Endothelial cell of umbilical vein (primary cell): ENCODE measurements around the gene C17orf114.

Source experiments
- BruUV-seq: library from RNA; stranded (reverse); fragments of 400-500 nt; replicated peaks from 2 replicates; lab custom pipeline; 2021; lab: Mats Ljungman, UMichigan
- CTCF ChIA-PET: fragments of 300-600, 350-600 bp; sonication (Branson Sonifier 250); formaldehyde crosslinking; loops from one replicate; lab custom pipeline; 2021; ENCODE audit warnings: antibody characterized with exemption, inconsistent platforms; lab: Charles Lee
- POLR2A ChIA-PET: fragments of 300-600, 350-600 bp; sonication (Branson Sonifier 250); formaldehyde crosslinking; loops from one replicate; lab custom pipeline; 2021; ENCODE audit warnings: antibody characterized with exemption, inconsistent platforms; lab: Charles Lee
- DNase-seq: peaks from one replicate; pipeline ENCODE4 v3.0.0-alpha.2; 2011; ENCODE audit warnings: low read depth, low spot score
- FAIRE-seq: peaks from 2 replicates; lab custom pipeline; 2011; peaks lifted over from hg19 to GRCh38; lab: Jason Lieb, UNC
- H2AFZ ChIP-seq: 2 replicates; pipeline ENCODE4 v1.6.0; 2012; ENCODE audit warnings: low read depth, low read length, control low read depth, inconsistent platforms
- H3K27ac ChIP-seq: 2 replicates; pipeline ENCODE4 v1.5.1; 2011; ENCODE audit warnings: low read depth, mild to moderate bottlenecking, control low read depth, low read length, moderate library complexity; ENCODE audit not compliant: insufficient read depth
- H3K27me3 ChIP-seq, 2 experiments: 2 replicates each; pipeline versions ENCODE4 v1.6.0 to v1.6.1; 2011; ENCODE audit warnings: low read length in 2 of 2, mixed read lengths in 1 of 2; ENCODE audit not compliant: control insufficient read depth in 2 of 2, insufficient read depth in 2 of 2
- H3K36me3 ChIP-seq, 2 experiments: 2 replicates in 1 of 2; 3 replicates in 1 of 2; pipeline ENCODE4 v1.5.1; 2011; ENCODE audit warnings: low read length in 2 of 2, mild to moderate bottlenecking in 1 of 2, moderate library complexity in 1 of 2; ENCODE audit not compliant: control insufficient read depth in 2 of 2, insufficient read depth in 2 of 2; ENCODE audit errors: extremely low read depth in 1 of 2
- H3K4me1 ChIP-seq: 3 replicates; pipeline ENCODE4 v1.5.1; 2011; ENCODE audit warnings: mild to moderate bottlenecking, low read length; ENCODE audit not compliant: control insufficient read depth, insufficient read depth; ENCODE audit errors: extremely low read depth
- H3K4me2 ChIP-seq: 2 replicates; pipeline ENCODE4 v1.6.1; 2011; ENCODE audit warnings: low read length, control low read depth, mixed read lengths; ENCODE audit not compliant: insufficient read depth
- H3K4me3 ChIP-seq, 3 experiments: fragments of 200-600 bp in 1 of 3; sonication (generic), shearing (Covaris generic) in 1 of 3; replicated peaks in 1 of 3; 2 replicates each; pipeline ENCODE4 v1.5.1; 2011 to 2016; ENCODE audit warnings: control low read depth in 3 of 3, low read length in 3 of 3, mild to moderate bottlenecking in 2 of 3, inconsistent platforms in 1 of 3, low read depth in 1 of 3, moderate library complexity in 1 of 3; ENCODE audit not compliant: insufficient read depth in 1 of 3
- H3K79me2 ChIP-seq: 2 replicates; pipeline ENCODE4 v1.6.0; 2012; ENCODE audit warnings: low read length, inconsistent platforms; ENCODE audit not compliant: control insufficient read depth, insufficient read depth
- H3K9ac ChIP-seq: replicated peaks from 2 replicates; pipeline ENCODE3; 2011; ENCODE audit warnings: low read length, control low read depth; ENCODE audit not compliant: insufficient read depth; ENCODE audit errors: extremely low read depth
- H3K9me1 ChIP-seq: replicated peaks from 3 replicates; pipeline ENCODE4 v1.6.0; 2011; ENCODE audit warnings: mild to moderate bottlenecking, low read length; ENCODE audit not compliant: control insufficient read depth, insufficient read depth; ENCODE audit errors: extremely low read depth
- H3K9me3 ChIP-seq: replicated peaks from 2 replicates; pipeline ENCODE4 v1.5.1; 2012; ENCODE audit warnings: low read length, inconsistent platforms; ENCODE audit not compliant: control insufficient read depth, insufficient read depth
- H4K20me1 ChIP-seq: replicated peaks from 2 replicates; pipeline ENCODE3; 2011; ENCODE audit warnings: mild to moderate bottlenecking, low read length; ENCODE audit not compliant: control insufficient read depth, insufficient read depth; ENCODE audit errors: extremely low read depth
- CTCF ChIP-seq, 2 donors: IDR thresholded peaks; 1 replicate in 1 of 2; 2 replicates in 1 of 2; pipeline ENCODE4 v1.5.1; 2011; ENCODE audit warnings: low read length in 2 of 2, mild to moderate bottlenecking in 2 of 2, moderate library complexity in 2 of 2, control low read depth in 1 of 2, inconsistent platforms in 1 of 2, low read depth in 1 of 2; ENCODE audit not compliant: insufficient read depth in 1 of 2; ENCODE audit errors: extremely low read depth in 1 of 2
- EZH2 ChIP-seq: IDR thresholded peaks from 2 replicates; pipeline ENCODE4 v1.6.1; 2012; ENCODE audit warnings: borderline replicate concordance, low read depth, mild to moderate bottlenecking, moderate library complexity, low read length, inconsistent platforms; ENCODE audit not compliant: severe bottlenecking
- FOS ChIP-seq: IDR thresholded peaks from 2 replicates; pipeline ENCODE4 v1.6.1; 2011; ENCODE audit warnings: mild to moderate bottlenecking, low read length, moderate library complexity, borderline replicate concordance; ENCODE audit not compliant: insufficient read depth
- GATA2 ChIP-seq: IDR thresholded peaks from 2 replicates; pipeline ENCODE4 v1.7.0; 2011; ENCODE audit warnings: low read depth, mild to moderate bottlenecking, moderate library complexity, mixed read lengths, low read length; ENCODE audit not compliant: insufficient read length, insufficient read depth
- JUN ChIP-seq: IDR thresholded peaks from 2 replicates; pipeline ENCODE4 v1.6.1; 2011; ENCODE audit warnings: borderline replicate concordance, low read depth; ENCODE audit not compliant: insufficient read length, insufficient read depth
- MAX ChIP-seq: IDR thresholded peaks from 2 replicates; pipeline ENCODE4 v1.6.1; 2011; ENCODE audit not compliant: insufficient read depth, insufficient read length
- MYC ChIP-seq: IDR thresholded peaks from one replicate; pipeline ENCODE4 v1.6.1; 2011; ENCODE audit warnings: mild to moderate bottlenecking, low read depth, low read length
- POLR2A ChIP-seq: IDR thresholded peaks from 2 replicates; pipeline ENCODE4 v1.6.1; 2012; ENCODE audit warnings: low read depth, mild to moderate bottlenecking, control low read depth, low read length
- POLR2AphosphoS5 ChIP-seq: IDR thresholded peaks from 2 replicates; pipeline ENCODE4 v1.6.1; 2012; ENCODE audit warnings: low read depth, mild to moderate bottlenecking, control low read depth, low read length, moderate library complexity; ENCODE audit not compliant: insufficient read depth
- dilution Hi-C: fragments of 300-500 bp; cut with MboI; formaldehyde crosslinking; loops from one replicate; pipeline ENCODE4 v1.15.0; 2019; ENCODE audit warnings: low sequenced_read_pairs; ENCODE audit not compliant: extremely low pct_ligation_motif_present
- intact Hi-C: fragments of 100-400 bp; cut with micrococcal nuclease; formaldehyde crosslinking; loops from one replicate; pipeline ENCODE4 v1.10.0; 2022

Gene C17orf114

GRCh38 chr17:4839965-4840892 lies 38.1 kb upstream of the C17orf114 start:
- dilution Hi-C loops (no loop called here), intact Hi-C loops (no loop called here)
- peaks cover 0 to 7% of the 10 kb centered on the region in 2 experiments for H3K36me3 ChIP-seq
- H3K27me3 ChIP-seq: no peaks in the 10 kb centered on the region
- FAIRE-seq (no peak), DNase-seq (no peak)
- POLR2A ChIA-PET: no interaction called here
- CTCF ChIA-PET: interaction anchor here (1.0 to 1.7 kb wide), 4 partner anchors 10 to 33 kb away, joined by 3 to 7 read pairs (median 4); no protein-coding TSS in a partner anchor
- H2AFZ ChIP-seq: no peak overlapping the region
- H3K79me2 ChIP-seq: peaks cover 62% of the 10 kb centered on the region
- H3K27ac ChIP-seq: no peak overlapping the region
- BruUV-seq: no TSS peak
- H3K4me1 ChIP-seq: peaks cover 3% of the 10 kb centered on the region
- no peaks in the 10 kb centered on the region for H4K20me1 ChIP-seq
- H3K4me3 ChIP-seq: no peak overlapping the region
- TF ChIP-seq MYC: no peak
- no peak for TF ChIP-seq JUN
- TF ChIP-seq POLR2A: no peak
- no peak for TF ChIP-seq CTCF (IDR thresholded peaks at IDR 0.05; ENCODE audit: extremely low read depth in 1 of 2, insufficient read depth in 1 of 2, low read depth in 1 of 2, low read length in 2 of 2)
- TF ChIP-seq EZH2: no peak
- no peak for TF ChIP-seq POLR2AphosphoS5
- TF ChIP-seq FOS: no peak
- no peak for TF ChIP-seq GATA2
- no peak for TF ChIP-seq MAX
- no peaks in the 10 kb centered on the region for H3K9me1 ChIP-seq
- no peak overlapping the region for H3K9ac ChIP-seq
- no peaks in the 10 kb centered on the region for H3K9me3 ChIP-seq
- H3K4me2 ChIP-seq: no peak overlapping the region
